Measurements from ENCODE around the gene TMEFF2.
A peak's percentile ranks its signal among the peaks of the same experiment; 100 is the strongest.

Gene TMEFF2

GRCh38 chr2:192060161-192060560 lies 134.6 kb downstream of the TMEFF2 start:
- no peak for DNase-seq

- DNase-seq: no peak
These were observed 135.5 kb downstream of the TMEFF2 start for GRCh38 chr2:192059266-192059665.

- no peak for DNase-seq
These were observed 140.8 kb downstream of the TMEFF2 start for GRCh38 chr2:192053921-192054320.

GRCh38 chr2:192051533-192051932 lies 143.2 kb downstream of the TMEFF2 start:
- DNase-seq: no peak

- DNase-seq: no peak
These were observed 145.4 kb downstream of the TMEFF2 start for GRCh38 chr2:192049362-192049761.

GRCh38 chr2:192047315-192048107 lies 147.2 kb downstream of the TMEFF2 start:
- DNase-seq: no peak

GRCh38 chr2:192044496-192044895 lies 150.2 kb downstream of the TMEFF2 start:
- no peak for DNase-seq

- DNase-seq: no peak
These were observed 151.4 kb downstream of the TMEFF2 start for GRCh38 chr2:192043216-192043870.

GRCh38 chr2:192042126-192042525 lies 152.6 kb downstream of the TMEFF2 start:
- DNase-seq: no peak

- no peak for DNase-seq
These were observed 156.6 kb downstream of the TMEFF2 start for GRCh38 chr2:192038110-192038509.

- DNase-seq: no peak
These were observed 158.8 kb downstream of the TMEFF2 start for GRCh38 chr2:192035731-192036442.

- peak in 1 of 2 donors; percentile 26 for DNase-seq
These were observed 163.9 kb downstream of the TMEFF2 start for GRCh38 chr2:192030856-192031255.

GRCh38 chr2:192030289-192030688 lies 164.4 kb downstream of the TMEFF2 start:
- DNase-seq: peak in 1 of 2 donors; percentile 12

- DNase-seq: peak in 1 of 2 donors; percentile 8
These were observed 165.6 kb downstream of the TMEFF2 start for GRCh38 chr2:192029089-192029488.

- no peak for DNase-seq
These were observed 168.0 kb downstream of the TMEFF2 start for GRCh38 chr2:192026825-192027120.

- no peak for DNase-seq
These were observed 168.5 kb downstream of the TMEFF2 start for GRCh38 chr2:192026059-192026824.

GRCh38 chr2:192025637-192026036 lies 169.1 kb downstream of the TMEFF2 start:
- DNase-seq: no peak

GRCh38 chr2:192023006-192023405 lies 171.7 kb downstream of the TMEFF2 start:
- no peak for DNase-seq

- no peak for DNase-seq
These were observed 176.9 kb downstream of the TMEFF2 start for GRCh38 chr2:192017844-192018243.

GRCh38 chr2:192016265-192016664 lies 178.5 kb downstream of the TMEFF2 start:
- DNase-seq: no peak

- no peak for DNase-seq
These were observed 181.5 kb downstream of the TMEFF2 start for GRCh38 chr2:192013211-192013610.

GRCh38 chr2:192011196-192011595 lies 183.5 kb downstream of the TMEFF2 start:
- no peak for DNase-seq

GRCh38 chr2:192010073-192010472 lies 184.7 kb downstream of the TMEFF2 start:
- no peak for DNase-seq
